HG03571 (cell line): Measurements from ENCODE around the gene WDR5.

ENCODE experiments used
- ATAC-seq: cut with Tn5 transposase; IDR thresholded peaks from one replicate; pipeline ENCODE4 v1.9.1; 2021; ENCODE audit not compliant: unreplicated experiment

The WDR5 gene

GRCh38 chr9:134185536-134186011, 49.7 kb downstream of the WDR5 start:
- ATAC-seq, result no peak

DNA sequence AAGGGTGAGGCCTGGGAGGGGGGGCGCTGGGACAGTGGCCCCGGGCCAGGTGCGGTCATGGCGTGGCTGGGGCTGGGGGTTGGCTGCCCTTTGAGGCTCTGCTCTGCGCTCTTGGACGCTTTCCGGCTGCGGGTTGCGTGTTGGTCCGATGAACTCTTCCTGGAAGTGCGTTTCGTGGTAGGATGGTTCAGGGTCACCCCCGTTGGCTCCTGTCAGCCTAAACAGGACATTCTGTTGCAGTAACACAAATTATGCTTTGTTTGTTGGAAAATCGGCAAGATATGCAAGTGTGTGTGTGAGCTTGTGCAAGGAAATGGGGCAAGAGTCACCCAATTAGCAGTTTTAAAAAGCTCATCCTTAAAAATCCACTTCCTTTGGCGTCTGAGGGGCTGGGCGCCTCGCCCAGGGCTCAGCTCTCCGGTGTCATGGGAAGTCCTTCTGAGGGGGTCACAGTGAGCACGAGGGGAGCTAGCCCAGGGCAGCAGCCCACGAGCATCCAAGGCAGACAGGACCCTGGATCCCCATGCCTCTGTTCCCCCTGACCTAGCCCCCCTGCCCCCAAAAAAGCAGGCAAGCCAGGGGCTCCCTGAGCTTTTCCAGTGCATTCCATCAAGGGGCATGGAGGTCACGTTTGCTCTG, 50.7 kb downstream of the WDR5 start:
- no peak for ATAC-seq

DNA sequence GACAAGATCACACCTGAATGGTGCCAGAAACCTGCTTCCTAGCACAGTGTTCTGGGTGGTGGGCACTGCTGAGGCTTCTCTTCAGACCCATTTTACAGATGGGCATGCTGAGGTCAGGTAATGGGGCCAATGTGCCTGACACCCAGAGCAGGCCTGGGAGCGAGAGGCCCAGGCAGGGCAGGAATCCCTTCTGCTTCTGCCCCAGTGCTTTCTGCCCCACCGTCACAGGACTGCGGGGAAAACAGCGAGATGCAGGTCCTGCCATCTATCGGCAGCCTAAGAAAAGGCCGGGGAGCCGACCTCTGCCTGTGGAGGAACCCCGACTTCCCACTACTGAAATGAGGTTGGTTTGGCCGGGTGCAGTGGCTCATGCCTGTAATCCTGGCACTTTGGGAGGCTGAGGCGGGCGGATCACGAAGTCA, 51.2 kb downstream of the WDR5 start:
- ATAC-seq, result no peak

GRCh38 chr9:134187891-134188385, 52.1 kb downstream of the WDR5 start:
- no peak for ATAC-seq

DNA sequence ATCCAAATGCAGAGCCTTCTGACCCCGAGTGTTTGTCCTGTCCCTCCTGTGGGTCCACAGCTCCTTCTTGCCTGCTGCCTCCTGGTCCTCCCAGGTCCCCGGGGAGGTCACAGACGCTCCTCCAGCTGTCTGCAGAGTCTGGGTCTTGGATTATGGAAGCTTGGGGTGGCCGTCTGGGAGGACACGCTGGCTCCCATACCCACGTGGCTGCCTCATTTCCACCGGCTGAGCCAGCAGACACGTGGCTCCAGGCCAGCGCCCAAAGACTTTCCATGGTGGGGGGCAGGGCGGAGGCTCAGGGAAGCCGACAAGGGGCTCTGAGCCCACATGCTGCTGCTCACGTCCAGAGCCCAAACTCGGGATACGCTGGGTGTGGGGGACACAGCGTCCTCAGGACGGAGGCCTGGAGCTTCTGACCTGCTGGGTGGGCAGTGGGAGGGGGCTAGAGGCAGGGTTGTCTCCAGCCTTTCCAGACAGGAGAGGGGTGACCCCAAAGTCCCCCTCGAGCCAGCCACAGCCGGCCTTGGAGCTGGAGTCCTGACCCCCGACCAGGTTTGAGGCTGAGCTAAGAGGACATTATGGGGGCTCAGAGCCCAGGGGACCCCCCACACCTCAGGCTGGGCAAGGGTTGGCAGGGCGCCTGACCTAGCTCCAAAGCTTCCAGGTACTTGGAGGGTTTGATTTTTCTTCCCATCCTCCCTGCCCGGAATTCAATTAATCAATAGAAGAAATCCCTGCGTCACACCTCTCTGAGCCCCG, 52.7 kb downstream of the WDR5 start:
- ATAC-seq, result no peak

GRCh38 chr9:134189145-134189469, 53.2 kb downstream of the WDR5 start:
- ATAC-seq, result no peak

DNA sequence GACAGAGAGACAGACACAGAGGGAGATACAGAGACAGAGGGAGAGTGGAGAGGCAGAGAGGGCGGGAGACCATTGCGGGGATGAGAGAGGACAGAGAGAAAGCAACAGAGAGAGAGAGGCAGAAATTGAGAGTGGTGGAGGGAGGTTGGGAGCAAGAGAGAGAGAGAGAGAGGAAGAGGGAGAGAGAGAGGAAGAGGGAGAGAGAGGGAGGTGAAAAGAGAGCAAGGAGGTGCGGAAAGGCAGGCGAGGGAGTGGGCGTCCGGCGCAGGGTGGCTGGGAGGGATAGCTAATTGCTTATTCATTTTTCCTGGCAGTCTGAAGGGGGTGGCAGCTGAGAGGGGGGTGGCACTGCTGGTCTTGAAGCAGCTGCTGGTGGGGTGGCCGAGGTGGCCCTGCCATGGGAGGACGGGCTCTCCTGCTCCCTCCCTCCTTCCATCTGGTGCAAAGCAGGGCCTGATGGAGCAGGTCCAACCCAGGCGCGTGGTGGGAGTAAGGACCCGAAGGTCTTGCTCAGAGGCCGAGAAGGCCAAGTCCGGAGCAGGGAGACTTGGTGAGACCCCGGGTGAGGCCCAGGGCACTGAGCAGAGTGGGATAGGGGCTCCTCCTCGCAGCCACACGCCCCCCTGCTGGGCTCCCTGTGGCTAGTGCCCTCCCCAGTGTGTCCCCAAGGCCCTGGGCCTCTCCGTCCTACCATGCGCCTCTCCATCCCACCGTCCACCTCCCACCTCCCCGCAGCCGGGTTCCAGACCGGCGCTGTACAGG, 53.8 kb downstream of the WDR5 start:
- no peak for ATAC-seq

- ATAC-seq, result no peak
Measured at GRCh38 chr9:134190232-134191121, 54.6 kb downstream of the WDR5 start.

DNA sequence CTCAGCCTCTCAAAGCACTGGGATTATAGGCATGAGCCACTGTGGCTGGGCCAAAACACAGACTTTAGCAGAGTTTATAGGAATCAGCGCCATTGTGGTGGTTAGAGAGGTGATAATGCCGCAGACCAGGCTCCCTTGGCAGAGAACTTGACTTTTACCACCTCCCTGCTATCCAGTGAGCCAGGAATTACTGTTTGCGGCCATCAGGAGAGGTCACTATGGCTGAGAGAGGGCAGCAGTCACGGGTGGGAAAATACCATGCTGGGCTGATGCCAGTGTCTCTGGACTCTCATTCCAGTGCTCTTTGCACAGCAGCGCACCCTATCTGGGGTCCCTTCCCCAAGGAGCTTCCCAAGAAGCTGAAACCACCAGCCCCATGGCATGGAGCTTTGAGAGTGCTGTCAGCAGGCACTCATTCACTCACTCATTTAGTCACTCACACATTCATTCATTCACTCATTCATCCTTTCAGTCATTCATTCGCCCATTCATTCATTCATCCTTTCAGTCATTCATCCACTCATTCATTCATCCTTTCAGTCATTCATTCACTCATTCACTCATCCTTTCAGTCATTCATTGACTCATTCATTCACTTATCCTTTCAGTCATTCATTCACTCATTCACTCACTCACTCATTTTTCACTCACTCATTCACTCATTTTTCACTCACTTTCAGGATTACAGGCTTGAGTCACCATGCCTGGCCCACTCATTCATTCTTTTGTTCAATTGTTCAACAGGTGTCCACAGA, 55.8 kb downstream of the WDR5 start:
- ATAC-seq, result no peak

DNA sequence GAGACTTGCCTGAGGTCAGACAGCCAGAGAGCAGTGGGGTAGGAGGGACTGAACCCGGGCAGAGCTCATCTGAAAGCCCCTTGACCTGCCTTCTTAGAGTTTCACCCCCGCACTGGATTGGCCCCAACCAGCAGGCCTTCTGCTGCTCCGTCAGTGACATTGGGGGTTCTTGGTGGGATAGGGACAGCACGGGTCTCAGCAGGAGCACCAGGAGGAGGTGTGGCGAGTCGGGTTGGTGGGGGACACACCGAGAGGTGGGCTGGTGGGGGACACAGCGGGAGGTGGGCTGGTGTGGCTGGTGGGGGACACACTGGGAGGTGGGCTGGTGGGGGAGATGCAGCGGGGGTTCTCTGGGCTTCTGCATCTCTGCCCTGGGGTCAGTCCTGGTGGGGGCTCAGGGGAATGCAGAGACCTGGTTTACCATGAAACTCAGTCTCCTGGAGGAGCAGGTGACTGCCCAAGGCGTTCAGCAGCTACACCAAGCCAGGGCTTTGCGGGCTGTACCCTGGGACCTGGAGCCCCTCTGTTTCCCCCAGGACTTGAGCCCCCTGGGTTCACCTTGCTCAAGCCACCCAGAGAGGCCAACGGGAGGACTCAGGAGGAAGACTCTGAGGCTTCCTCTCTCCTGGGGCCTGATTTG, 56.5 kb downstream of the WDR5 start:
- ATAC-seq, result no peak

- no peak for ATAC-seq
Measured at GRCh38 chr9:134192951-134193731, 57.3 kb downstream of the WDR5 start.

DNA sequence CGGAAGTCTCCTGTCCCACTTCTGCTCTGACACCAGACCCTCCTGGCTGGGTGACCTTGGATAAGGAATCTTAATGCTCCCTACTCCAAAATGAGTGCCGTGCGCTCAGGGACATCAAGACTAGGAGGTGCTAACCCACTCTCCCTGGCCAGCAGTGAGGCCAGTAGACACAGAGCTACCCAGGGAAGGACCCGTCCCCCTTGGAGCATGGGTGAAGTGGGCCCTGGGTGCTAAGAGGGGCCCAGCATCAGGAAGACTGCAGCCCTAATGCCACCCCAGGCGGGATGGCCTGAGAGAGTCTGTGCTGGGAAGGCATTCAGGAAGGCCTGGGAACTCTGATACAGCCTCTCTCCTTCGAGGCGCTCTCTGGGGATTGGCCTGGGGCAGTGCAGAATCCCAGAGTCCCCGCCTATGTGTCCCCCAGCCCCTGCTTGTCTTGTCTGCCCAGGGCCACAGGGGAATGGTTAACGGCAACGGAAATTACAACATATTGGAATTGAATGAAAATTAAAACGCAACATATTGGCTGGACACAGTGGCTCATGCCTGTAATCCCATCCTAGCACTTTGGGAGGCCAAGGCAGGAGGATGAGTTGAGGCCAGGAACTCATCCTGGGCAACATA, 58.1 kb downstream of the WDR5 start:
- no peak for ATAC-seq

- ATAC-seq, result no peak
Measured at GRCh38 chr9:134195558-134195957, 59.7 kb downstream of the WDR5 start.

DNA sequence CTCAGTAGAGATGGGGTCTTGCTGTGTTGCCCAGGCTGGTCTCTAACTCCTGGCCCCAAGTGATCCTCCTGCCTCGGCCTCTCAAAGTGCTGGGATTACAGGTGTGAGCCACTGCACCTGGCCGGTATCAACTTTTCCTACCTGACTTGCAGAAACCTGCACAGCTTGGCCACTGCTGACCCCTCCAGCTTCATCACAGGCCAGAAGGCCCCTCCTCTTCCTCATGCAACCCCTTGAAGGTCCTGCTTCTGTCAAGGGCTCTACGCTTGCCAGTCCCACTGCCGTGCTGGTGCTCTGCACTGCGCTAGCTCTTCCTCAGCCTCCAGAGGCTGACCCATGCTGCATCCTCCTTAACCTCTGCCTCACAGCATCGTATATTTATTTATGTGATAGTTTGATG, 61.0 kb downstream of the WDR5 start:
- ATAC-seq, result no peak

DNA sequence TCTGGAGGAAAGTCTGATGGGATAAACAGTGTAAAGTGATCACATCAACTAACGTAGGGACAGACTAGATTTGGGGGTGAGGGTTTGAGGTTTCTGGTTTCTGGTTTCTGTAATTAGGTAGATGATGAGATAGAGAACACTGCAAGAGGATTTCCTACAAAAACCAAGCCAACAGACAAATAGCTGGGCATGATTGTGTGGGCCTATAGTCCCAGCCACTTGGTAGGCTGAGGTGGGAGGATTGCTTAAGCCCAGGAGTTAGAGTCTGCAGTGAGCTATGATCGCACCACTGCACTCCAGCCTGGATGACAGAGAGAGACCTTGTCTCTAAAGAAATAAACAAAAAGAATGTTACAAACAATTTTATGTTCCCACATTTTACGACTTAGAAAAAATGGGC, 62.9 kb downstream of the WDR5 start:
- no peak for ATAC-seq

DNA sequence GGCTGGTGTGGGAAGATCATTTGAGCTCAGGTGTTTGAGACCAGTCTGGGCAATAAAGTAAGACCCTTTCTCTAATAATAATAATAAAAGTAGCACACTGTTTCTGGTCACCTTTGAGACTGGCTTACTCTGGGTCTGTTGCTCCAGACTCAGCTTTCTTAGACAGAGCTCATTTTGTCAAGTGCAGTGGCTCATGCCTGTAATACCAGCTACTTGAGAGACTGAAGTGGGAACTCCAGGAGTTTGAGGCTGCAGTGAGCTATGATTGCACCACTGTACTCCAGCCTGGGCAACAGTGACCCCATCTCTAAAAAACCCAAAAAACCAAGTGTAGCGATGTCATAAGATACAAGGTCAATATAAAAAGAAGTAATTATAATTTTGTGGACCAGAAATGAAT, 64.8 kb downstream of the WDR5 start:
- ATAC-seq, result no peak

GRCh38 chr9:134203224-134203623, 67.3 kb downstream of the WDR5 start:
- no peak for ATAC-seq

DNA sequence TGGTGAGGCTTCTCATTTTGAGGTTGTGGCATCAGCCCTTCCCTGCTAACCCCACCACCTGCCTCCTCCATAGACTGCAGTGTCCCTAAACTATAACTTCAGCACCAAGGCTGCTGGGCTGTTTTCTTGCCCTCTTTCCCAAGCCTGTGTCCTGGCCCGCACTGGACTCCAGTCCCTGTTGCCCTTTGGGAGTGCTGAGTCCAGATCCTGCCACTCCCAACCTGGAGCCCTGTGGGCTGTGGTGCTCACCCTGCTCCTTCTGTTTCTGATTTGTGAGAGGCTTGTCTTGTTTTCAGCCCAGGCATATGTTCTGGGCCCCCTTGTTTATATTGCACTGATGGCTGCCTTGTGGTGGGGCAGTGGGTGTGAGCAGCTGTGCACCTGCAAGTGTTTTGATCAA, 68.2 kb downstream of the WDR5 start:
- no peak for ATAC-seq
